OCI-LY1 (cell line): ENCODE results near the gene SON.

Source experiments
- H2AFZ ChIP-seq: fragments of 200-600 bp; sonication (generic), shearing (Covaris generic); 2 replicates; pipeline ENCODE4 v1.6.0; 2014; ENCODE audit warnings: antibody characterized with exemption, mild to moderate bottlenecking, low read length
- H3F3A ChIP-seq: fragments of 200-600 bp; sonication (generic), shearing (Covaris generic); 2 replicates; pipeline ENCODE4 v1.6.0; 2014; ENCODE audit warnings: mild to moderate bottlenecking, antibody characterized with exemption, low read length, moderate library complexity; ENCODE audit not compliant: insufficient read depth
- H3K27ac ChIP-seq: fragments of 200-600 bp; sonication (generic); 2 replicates; pipeline ENCODE4 v1.5.1; 2014; ENCODE audit warnings: low read length, mixed run types, mild to moderate bottlenecking, low read depth; ENCODE audit not compliant: poor library complexity, severe bottlenecking
- H3K27me3 ChIP-seq: fragments of 200-600 bp; sonication (generic); 2 replicates; pipeline ENCODE4 v1.6.0; 2014; ENCODE audit warnings: antibody characterized with exemption, mild to moderate bottlenecking, low read length, moderate library complexity; ENCODE audit not compliant: insufficient read depth
- H3K36me3 ChIP-seq: fragments of 200-600 bp; sonication (generic); 2 replicates; pipeline ENCODE4 v1.6.1; 2014; ENCODE audit warnings: mild to moderate bottlenecking, antibody characterized with exemption, low read length, moderate library complexity, mixed read lengths; ENCODE audit not compliant: insufficient read depth
- H3K4me1 ChIP-seq: fragments of 200-600 bp; sonication (generic); 2 replicates; pipeline ENCODE4 v1.5.1; 2014; ENCODE audit warnings: mild to moderate bottlenecking, low read length, moderate library complexity; ENCODE audit not compliant: insufficient read depth, severe bottlenecking
- H3K4me2 ChIP-seq: fragments of 200-600 bp; sonication (generic), shearing (Covaris generic); 2 replicates; pipeline ENCODE4 v1.6.1; 2014; ENCODE audit warnings: low read length
- H3K4me3 ChIP-seq: fragments of 200-600 bp; sonication (generic); 2 replicates; pipeline ENCODE4 v1.5.1; 2014; ENCODE audit warnings: low read length, low read depth, mild to moderate bottlenecking, mixed read lengths; ENCODE audit not compliant: poor library complexity, severe bottlenecking
- H3K79me2 ChIP-seq: fragments of 200-600 bp; shearing (Covaris generic); 2 replicates; pipeline ENCODE4 v1.6.1; 2016; ENCODE audit warnings: mixed run types, low read length, mixed read lengths; ENCODE audit not compliant: insufficient read depth
- H3K9ac ChIP-seq: fragments of 200-600 bp; sonication (generic), shearing (Covaris generic); 2 replicates; pipeline ENCODE4 v1.6.1; 2014; ENCODE audit warnings: mild to moderate bottlenecking, low read length, mixed read lengths
- H3K9me2 ChIP-seq: fragments of 200-600 bp; sonication (generic), shearing (Covaris generic); 2 replicates; pipeline ENCODE4 v1.6.1; 2014; ENCODE audit warnings: low read depth, mild to moderate bottlenecking, low read length, mixed read lengths
- H3K9me3 ChIP-seq: fragments of 200-600 bp; shearing (Covaris generic); 2 replicates; pipeline ENCODE4 v1.6.1; 2014; ENCODE audit warnings: low read length, mixed read lengths
- H4K20me1 ChIP-seq: fragments of 200-600 bp; sonication (generic), shearing (Covaris generic); 2 replicates; pipeline ENCODE4 v1.6.0; 2016; ENCODE audit warnings: mild to moderate bottlenecking, low read length; ENCODE audit not compliant: insufficient read depth
- EZH2 ChIP-seq: fragments of 200-600 bp; sonication (generic), shearing (Covaris generic); IDR thresholded peaks from 2 replicates; pipeline ENCODE4 v1.8.0; 2017; ENCODE audit warnings: borderline replicate concordance, mixed run types, mild to moderate bottlenecking, antibody characterized with exemption, low read length, moderate library complexity, mixed read lengths
- TF ChIP-seq, protein P1 (sequence below): fragments of 200-600 bp; sonication (generic), shearing (Covaris generic); IDR thresholded peaks from 2 replicates; pipeline ENCODE4 v1.5.1; 2017; ENCODE audit warnings: mild to moderate bottlenecking, antibody characterized with exemption, low read length, moderate library complexity, mixed read lengths

Gene SON

DNA sequence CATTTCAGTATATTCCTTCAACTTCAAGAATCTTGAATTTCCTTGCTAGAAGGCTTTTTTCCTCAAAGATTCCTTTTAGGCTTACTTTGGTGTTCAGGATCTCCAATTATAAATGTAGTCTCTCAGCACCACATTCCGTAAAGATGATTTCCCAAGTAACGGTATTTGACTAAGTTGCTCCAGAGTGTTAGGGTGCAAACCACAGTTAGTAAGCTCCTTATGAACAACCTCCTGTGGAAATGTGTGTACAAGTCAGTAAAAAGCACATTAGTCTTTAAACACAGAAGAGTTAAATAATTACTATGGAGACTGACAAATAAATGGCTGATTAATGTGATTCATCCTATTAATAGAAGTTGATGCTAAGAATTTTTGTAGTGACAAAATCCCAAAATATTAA is 35.4 kb downstream of the SON start:
- Histone ChIP-seq H3K4me2 (no peak overlapping the region), H3K27me3 (no peaks in the 10 kb centered on the region), H3K36me3 (peaks cover 88% of the 10 kb centered on the region), H2AFZ (no peak overlapping the region), H3K4me3 (no peak overlapping the region), H3K9me3 (no peaks in the 10 kb centered on the region), H3K27ac (no peak overlapping the region), H3K79me2 (no peaks in the 10 kb centered on the region), H4K20me1 (no peaks in the 10 kb centered on the region), H3K4me1 (no peaks in the 10 kb centered on the region), H3K9me2 (no peaks in the 10 kb centered on the region), H3F3A (peaks cover 15% of the 10 kb centered on the region; the same call in 1 of the 2 replicates), H3K9ac (no peak overlapping the region)
- no peak for TF ChIP-seq EZH2
- TF ChIP-seq, protein P1, sequence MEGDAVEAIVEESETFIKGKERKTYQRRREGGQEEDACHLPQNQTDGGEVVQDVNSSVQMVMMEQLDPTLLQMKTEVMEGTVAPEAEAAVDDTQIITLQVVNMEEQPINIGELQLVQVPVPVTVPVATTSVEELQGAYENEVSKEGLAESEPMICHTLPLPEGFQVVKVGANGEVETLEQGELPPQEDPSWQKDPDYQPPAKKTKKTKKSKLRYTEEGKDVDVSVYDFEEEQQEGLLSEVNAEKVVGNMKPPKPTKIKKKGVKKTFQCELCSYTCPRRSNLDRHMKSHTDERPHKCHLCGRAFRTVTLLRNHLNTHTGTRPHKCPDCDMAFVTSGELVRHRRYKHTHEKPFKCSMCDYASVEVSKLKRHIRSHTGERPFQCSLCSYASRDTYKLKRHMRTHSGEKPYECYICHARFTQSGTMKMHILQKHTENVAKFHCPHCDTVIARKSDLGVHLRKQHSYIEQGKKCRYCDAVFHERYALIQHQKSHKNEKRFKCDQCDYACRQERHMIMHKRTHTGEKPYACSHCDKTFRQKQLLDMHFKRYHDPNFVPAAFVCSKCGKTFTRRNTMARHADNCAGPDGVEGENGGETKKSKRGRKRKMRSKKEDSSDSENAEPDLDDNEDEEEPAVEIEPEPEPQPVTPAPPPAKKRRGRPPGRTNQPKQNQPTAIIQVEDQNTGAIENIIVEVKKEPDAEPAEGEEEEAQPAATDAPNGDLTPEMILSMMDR = no peak

DNA sequence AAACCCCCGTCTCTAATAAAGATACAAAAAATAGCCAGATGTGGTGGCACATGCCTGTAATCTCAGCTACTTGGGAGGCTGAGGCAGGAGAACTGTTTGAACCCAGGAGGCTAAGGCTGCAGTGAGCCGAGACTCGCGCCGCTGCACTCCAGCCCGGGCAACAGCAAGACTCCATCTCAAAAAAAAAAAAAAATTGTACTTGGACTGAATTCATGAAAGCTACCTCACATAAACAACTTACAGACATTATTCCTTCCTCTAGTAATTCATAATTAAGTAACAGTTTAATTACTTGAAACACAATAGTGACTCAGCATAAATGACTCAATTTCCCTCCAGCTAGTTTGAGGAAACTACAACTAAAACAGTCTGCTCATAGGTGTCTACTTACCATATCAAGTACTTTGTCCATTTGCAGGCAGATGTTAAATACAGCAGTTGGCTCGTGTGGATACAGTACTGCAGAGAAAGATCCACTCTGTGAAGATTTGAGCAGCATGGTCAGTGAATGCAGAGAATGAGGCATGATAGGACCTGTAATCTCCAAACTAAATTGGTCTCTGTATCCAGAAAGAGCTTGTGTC is 36.2 kb downstream of the SON start:
- H3K4me3 ChIP-seq = no peak overlapping the region
- peaks cover 15% of the 10 kb centered on the region; the same call in 1 of the 2 replicates for H3F3A ChIP-seq
- peaks cover 85% of the 10 kb centered on the region for H3K36me3 ChIP-seq
- no peaks in the 10 kb centered on the region for H3K27me3 ChIP-seq
- H3K9me3 ChIP-seq = no peaks in the 10 kb centered on the region
- no peaks in the 10 kb centered on the region for H3K79me2 ChIP-seq
- peak overlapping the region; percentile 65 for H3K27ac ChIP-seq
- no peaks in the 10 kb centered on the region for H4K20me1 ChIP-seq
- no peak overlapping the region for H3K9ac ChIP-seq
- no peak overlapping the region for H2AFZ ChIP-seq
- H3K4me2 ChIP-seq = no peak overlapping the region
- H3K4me1 ChIP-seq = no peaks in the 10 kb centered on the region
- H3K9me2 ChIP-seq = no peaks in the 10 kb centered on the region
- TF ChIP-seq EZH2 = no peak
- TF ChIP-seq, protein P1 = no peak

GRCh38 chr21:33584455-33584854 is 41.6 kb downstream of the SON start:
- no peaks in the 10 kb centered on the region for H3K27me3 ChIP-seq
- H3K9ac ChIP-seq = no peak overlapping the region
- no peaks in the 10 kb centered on the region for H3K9me3 ChIP-seq
- no peaks in the 10 kb centered on the region for H3K9me2 ChIP-seq
- H3K4me1 ChIP-seq = peaks cover 22% of the 10 kb centered on the region
- TF ChIP-seq, protein P1 = no peak
- TF ChIP-seq EZH2 = no peak
- no peak overlapping the region for H3K4me3 ChIP-seq
- peaks cover 23% of the 10 kb centered on the region for H3K79me2 ChIP-seq
- peaks cover 60% of the 10 kb centered on the region for H3K36me3 ChIP-seq
- no peak overlapping the region for H2AFZ ChIP-seq
- H3K4me2 ChIP-seq = no peak overlapping the region
- H3K27ac ChIP-seq = no peak overlapping the region
- no peaks in the 10 kb centered on the region for H4K20me1 ChIP-seq
- H3F3A ChIP-seq = 0 out of 2 replicates have a peak, but pooled peaks cover 2% of the 10 kb centered on the region
